ENCODE results near the gene RHD. TPM values are rescaled to one million over a fixed set of nuclear protein-coding genes. Genes with fewer than 3 reads are reported as not detected.
"Not testable (repeated sequence)": the region's sequence is repeated elsewhere in the genome, so short reads cannot be mapped to it uniquely, and the experiment has no call there.

Gene RHD
- total RNA-seq, 1 donor from 2014 or later, result 0.16 TPM

DNA sequence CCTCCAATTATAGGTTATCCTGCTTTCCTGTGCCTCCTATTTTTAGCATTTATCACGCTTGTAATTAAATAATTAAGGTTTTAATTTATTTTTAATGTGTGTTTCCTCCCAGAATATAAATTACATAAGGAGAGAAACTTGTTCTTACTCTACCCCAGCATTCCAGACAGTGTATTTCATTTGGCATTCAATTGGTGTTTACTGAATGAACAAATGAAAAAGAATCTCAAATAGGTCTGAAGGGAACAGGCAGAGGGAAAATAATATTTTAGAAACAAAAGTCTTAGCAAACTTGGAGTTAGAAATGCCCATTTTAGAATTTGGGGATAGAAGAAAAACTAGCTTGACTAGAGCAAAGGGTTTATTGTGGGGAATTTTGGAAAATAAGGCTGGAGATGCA is 15.1 kb upstream of the RHD start:
- DNase-seq, result no peak

DNA sequence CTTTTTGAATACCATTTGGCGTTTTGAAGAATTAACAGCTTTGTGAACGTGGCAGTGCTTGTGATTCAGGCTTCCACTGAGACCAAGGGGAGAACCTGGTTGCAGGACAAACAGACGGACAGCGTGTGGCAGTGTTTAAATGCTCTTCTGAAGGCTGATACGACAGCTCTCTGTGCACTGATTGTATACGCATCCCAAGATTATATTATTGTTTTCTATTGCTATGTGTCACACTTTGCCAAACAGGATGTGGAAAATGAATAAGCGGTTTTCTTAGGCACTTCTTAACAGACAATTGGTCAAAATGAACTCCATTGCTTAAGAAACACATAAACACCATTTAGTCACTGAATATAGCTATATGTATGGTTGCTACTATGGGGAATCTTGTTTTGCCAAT is 12.5 kb upstream of the RHD start:
- not testable (repeated sequence) for DNase-seq

DNA sequence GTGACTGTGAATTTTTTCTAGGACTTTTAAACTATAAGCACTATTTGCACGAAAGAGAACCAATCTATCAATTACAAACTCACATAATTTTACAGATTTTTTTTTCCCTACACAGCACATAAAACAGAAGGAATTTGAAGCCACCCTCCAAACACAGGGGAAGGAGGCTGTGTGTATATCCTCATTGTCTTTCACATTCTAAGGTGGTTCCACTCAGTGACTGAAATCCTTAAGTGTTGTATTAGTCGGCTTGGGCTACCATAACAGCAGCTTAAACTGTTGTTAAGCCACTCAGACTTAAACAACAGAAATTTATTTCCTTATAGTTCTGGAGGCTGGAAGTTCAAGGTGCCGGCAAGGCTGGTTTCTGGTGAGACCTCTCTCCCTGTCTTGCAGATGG is 12.0 kb upstream of the RHD start:
- DNase-seq, result not testable (repeated sequence)

DNA sequence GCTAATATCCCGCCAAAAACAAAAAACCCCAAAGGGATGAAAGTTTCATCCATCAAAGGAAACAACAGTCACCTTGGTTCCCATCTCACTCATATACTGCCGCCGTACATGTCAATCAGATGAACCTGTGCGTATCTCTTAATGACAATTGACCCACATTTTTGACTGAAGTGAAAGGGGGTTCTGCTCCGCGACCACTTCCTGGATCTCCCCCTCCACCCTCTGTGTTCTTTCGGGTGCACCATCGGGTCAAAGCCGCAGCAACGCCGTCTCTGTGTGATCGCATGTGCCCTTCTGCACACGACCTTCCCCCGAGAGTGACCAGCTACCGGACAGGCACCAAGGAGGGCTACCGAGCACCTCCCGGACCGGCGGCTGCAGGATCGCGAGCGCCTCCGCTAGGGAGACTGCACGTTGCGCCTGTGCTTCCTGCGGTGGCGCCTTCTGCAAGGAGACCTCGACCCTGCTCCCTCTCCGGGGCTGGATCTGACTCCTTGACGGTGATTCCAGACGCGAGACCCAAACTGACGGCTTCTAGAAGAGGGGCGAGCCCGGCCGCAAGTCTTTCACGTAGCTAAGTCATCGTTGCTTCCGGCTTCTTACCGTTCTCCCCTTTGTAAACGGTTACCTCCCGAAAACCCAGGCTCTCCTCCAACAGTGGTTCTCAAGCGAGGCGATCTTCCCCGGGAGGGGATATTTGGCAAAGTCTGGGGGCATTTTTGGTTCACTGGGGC is 5.6 kb upstream of the RHD start:
- DNase-seq, result not testable (repeated sequence)

DNA sequence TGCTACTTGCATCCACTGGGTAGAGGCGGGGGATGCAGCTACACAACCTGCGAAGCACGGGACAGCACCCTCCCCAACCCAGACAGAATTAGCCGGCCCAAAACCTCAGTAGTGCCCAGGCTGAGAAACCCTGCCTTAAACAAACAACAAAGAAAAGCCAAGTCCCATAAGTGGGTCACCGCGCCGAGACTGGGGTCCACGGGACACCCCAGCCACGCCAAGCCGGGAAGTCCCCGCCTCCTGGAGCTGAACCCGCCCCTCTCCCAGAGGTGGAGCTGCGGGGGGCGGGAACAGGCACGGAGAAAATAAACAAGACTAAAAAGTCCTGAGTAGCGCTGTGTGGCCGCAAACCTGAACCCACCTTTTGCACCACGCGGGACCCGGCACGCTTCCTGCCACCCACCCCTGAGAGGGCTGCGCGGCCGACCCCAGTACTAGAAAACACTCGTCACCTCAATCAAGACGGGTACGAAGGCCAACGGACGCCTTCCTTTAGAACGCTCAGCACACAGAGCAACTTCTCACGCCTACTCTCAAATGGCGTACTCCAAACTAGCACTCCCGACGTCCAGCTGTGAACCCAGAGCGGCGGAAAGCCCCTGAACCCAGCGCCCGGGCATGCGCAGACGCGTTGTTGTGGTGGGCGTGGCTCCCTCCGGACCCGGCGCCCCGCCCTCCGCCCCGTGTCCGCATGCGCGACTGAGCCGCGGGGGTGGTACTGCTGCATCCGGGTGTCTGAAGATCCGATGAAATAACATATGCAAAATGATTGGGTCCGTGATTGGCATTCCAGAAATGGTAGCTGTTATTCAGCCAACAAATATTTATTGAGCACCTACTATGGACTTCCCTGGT is 4.8 kb upstream of the RHD start:
- peak; percentile 71 for DNase-seq

DNA sequence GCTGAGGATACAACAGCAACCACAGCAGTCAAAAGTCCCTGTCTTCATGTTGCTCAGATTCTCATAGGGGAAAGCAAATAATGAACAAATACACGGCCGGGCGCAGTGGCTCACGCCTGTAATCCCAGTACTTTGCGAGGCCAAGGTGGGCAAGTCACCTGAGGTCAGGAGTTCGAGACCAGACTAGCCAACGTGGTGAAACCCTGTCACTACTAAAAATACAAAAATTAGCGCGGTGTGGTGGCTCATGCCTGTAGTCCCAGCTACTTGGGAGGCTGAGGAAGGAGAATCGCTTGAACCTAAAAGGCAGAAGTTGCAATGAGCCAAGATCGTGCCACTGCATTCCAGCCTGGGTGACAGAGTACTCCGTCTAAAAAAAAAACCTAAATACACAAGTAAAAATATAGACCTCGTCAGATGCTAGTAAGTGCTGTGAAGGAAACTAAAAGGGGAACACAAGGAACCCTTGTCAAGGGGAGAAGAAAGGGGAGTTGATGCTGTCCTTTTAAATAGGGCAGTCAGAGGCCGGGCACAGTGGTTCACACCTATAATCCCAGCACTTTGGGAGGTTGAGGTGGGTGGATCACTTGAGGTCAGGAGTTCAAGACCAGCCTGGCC is 4.1 kb upstream of the RHD start:
- not testable (repeated sequence) for DNase-seq

DNA sequence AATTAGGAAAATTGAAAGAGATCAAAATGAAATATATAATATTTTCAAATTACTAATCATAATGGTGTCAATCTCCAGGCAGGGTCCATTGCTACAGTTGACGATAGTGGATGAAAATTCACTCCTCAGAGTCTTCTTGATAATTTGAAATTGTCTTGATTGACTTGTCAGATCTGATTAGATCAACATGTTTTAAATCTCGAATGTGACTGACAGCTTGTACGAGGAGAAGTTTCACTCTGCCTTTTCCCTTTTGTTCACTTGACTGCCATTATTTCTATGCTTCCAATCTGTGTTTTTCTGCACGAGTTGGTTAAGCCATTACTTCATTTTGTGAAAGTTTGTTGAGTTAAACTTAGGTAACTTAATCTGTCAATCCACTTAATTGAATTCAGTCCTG is 3.3 kb downstream of the RHD start:
- not testable (repeated sequence) for DNase-seq

DNA sequence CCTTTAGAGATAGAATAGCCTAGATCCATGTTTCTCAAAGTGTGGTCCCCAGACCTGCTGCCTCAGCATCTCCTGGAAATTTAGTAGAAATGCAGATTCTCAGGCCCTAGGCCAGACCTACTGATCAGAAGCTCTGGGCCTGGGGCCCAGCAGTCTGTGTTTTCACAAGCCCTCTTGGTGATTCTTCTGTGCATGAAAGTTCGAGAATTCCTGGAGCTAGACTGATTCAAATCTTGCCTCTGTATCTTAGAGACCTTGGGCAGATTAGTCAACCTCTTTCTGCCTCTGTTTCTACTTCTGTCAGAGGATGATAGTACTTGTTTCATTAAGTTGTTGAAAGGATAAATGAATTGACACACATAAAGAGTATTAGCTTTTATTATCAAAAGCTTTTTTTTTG is 5.0 kb downstream of the RHD start:
- not testable (repeated sequence) for DNase-seq

DNA sequence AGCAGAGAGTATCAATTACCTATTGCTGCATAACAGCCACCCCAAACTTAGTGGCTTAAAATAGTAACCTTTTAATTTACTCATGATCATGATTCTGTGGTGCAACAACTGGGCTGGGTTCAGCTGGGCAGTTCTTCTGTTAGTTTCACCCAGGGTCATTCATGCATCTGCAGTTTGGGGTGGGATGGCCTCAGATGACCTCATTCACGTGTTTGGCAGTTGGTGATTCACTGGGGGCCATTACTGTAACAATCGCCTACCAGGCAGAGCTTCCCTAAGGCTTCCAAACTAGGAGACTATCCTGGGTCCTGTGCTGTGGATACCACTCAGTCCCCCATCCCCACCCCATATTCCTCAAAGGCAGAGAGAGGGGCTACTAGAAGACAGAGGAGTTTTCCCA is 6.0 kb downstream of the RHD start:
- not testable (repeated sequence) for DNase-seq

DNA sequence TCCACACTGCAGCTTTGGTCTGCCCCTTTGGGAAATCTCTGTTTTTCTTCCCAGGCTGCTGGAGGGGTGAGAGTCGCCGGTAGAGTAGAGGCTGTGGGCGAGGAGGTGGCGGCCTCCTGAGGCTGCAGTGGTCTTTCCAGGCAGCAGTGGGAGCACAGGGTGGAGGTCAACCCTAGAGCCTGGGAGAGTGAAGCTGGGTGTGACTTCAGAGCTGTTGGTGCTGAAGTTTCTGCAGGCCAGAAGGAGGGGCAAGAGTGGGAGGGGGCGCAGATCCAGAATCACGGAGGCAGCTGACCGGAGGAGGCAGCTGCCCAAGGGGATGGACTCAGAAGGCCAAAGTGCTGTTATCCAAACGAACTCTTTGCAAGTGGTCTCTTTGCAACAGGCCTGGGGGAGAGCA is 6.5 kb downstream of the RHD start:
- not testable (repeated sequence) for DNase-seq

DNA sequence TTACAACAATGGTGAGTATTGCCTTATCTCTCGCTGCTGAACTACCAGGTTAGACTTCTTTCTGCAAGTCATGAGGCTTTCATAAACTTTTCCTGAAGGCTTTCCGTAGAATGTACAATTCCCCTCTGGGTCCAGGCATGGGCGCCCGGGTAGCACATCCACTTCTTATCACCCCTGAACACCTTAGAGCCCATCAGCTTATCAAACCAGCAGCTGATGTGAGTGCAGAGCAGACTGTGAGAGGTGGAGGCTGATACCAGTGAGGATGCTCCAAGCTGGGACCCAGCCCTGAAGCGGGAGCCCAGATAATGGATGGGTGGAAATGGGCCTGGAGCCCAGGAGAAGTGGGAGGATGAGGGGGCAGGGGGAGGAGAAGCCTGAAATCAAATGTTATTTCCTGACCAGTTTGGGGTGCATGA is 7.4 kb downstream of the RHD start:
- not testable (repeated sequence) for DNase-seq

DNA sequence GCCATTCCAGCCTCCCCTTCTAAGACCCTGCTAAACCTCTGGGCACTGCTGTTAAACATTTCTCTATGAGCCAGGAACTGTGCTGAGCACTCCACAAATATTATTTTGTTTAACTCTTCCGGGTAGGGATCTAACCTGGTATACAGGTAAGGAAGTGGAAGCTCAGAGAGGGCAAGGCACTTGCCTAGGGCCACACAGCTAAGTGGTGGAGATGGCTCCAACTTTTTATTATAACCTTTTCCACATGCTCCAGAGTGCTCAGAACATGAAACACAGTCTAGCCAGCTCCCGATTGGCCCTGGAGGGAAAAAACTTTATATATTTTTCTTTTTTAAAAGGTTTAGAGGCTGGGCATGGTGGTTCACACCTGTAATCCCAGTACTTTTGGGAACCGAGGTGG is 13.6 kb downstream of the RHD start:
- DNase-seq, result not testable (repeated sequence)

DNA sequence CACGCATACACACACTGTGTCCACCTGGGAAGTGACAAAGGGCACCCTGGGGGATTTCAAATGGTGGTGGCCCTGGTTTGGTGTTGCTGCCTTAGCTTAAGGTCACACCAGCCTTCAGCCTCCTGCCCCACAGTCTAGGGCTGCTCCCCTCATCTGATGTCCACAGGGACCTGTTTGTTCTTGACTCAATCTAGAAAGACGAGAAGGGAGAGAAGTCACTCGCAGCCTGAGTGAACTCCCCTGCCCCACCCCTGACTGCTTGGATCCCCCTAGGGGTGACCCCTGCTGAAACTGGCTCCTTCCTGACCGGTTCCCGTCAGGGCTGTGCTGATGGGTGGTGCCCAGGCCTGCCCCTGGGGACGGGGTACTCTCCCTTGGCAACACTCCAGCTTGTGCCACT is 14.9 kb downstream of the RHD start:
- not testable (repeated sequence) for DNase-seq

DNA sequence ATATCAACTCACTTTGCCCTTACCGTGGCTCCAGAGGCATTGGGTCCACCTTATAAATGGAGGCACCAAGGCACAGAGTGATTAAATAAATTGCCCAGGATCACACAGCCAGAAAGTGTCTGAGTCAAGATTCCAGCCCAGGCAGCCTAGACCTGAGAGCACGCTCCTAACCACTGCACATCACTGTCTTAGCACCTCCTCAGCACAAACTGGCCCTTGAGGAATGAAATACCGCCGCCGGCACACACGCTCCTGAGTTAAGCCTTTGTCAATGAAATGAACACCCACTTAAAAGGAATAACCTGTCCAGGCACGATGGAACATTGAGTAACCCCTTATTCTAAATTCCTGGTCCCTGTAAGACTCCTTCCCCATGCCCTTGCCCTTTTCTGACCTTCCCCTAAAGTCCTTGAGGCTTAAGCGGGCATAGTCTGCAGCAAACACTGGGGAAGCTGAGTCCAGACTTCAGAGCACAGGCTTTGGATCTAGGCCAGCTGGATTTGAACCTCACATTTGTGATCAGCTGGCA is 16.3 kb downstream of the RHD start:
- not testable (repeated sequence) for DNase-seq

DNA sequence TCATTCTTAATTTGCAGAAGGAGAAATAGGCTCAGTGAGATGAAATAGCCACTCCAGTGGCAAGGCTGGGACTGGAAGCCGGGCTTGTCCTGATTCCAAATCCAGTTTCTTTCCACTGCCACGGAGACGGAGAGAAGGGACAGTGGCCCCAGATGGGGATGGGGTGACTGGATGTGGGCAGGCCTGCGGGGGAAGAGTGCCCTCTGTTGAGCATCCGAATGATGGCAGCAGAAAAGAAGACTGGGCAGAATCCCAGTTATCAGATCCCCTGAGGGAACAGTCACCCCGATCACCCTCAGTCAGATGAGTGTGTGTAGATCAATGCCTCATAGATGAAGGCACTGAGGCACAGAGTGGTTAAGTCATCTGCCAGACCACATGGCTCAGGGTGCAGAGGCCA is 17.7 kb downstream of the RHD start:
- DNase-seq, result not testable (repeated sequence)

DNA sequence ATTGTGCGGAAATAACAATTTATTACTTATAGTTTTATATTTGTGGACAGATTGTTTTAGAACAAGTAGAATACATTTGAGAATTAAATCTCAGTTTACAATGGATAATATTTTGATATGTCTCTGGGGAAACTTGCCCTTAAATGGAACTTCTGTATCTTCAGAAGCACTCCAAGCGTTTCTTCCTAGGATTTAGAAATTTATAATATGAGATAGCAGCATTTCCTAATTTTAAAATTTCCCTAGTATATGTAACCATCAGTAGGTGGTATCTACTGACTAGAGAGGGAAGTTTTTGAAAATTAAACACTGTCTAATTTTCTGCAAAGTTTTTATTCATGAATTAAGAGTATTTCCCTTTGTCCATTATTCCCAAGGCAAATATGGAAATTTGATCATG is 21.1 kb downstream of the RHD start:
- not testable (repeated sequence) for DNase-seq

DNA sequence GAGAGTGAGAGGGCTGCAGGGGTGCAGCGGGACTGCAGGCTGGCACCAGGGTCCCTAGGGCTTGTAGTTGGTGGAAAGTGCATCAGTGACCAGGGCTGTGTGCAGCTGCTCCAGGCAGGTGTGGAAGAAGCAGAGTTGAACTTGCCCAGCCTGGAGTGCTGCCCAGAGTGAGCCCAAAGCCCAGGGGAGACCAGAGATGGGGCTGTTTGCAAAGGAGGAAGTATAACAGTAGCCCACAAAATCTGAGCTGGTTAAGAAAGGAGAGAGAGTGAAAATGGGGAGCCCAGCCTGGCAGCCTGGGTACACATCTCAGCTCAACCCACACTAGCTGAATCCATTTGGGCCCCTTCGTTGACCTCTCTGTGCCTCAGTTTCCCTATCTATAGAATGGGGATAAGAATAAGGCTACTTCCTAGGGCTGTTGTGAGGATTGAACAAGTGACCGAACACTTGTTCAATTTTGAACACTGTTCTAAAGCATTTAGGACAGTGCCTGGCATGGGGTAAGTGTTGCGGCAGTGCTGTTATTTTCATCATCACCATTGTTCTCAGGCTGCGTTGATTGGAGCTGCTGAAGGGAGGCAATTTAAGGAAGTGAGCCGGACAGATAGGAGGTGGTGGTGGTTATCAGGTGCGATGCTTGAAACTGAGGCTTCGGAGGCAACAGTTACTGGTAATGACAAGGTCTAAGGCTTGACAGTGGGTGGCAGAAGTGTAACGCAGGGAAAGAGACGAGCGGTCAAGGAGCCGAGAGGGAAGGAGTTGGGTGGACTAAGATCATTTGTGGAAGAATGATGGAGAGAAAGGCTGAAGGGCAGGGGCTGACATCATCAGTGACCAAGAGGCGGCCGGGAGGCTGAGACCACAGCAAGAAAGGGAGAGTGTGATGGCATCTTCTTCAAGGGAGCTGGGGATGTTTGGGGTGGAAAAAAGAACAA is 22.8 kb downstream of the RHD start:
- not testable (repeated sequence) for DNase-seq

DNA sequence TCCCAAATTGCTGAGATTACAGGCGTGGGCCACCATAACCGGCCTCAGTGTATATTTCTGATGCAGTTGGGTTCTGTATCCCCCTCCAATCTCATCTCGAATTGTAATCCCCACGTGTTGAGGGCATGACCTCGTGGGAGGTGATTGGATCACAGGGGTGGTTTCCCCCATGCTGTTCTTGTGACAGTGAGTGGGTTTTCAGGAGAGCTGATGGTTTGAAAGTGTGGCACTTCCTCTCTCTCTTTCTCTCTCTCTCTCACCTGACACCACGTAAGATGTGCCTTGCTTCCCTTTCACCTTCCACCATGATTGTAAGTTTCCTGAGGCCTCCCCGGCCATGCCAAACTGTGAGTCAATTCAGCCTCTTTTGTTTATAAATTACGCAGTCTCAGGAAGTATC is 24.2 kb downstream of the RHD start:
- DNase-seq, result not testable (repeated sequence)

DNA sequence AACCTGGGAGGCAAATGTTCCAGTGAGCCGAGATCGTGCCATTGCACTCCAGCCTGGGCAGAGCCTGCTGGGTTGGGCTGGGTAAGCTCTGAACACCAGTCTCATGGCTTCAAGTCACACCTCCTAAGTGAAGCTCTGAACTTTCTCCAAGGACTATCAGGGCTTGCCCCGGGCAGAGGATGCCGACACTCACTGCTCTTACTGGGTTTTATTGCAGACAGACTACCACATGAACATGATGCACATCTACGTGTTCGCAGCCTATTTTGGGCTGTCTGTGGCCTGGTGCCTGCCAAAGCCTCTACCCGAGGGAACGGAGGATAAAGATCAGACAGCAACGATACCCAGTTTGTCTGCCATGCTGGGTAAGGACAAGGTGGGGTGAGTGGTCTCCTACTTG is 28.4 kb downstream of the RHD start:
- not testable (repeated sequence) for DNase-seq

DNA sequence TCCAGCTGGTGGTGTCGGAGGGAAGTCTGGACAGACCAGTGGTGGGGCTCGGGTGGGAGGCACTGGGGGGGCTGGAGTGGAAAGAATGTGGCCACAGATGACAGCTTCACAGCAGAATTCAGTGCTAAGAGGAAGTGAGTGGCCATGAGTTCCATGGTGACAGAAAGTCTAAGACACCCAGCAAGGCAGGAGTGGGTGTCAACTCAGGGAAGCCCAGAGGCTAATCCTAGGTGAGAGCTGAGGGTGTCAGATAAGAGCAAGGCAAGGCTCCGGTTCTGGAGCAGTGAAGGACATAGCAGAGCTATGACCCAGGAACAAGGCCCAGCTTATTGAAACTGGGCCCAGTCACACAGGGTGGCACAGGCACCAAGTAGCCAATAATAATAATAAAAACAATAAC is 30.0 kb downstream of the RHD start:
- not testable (repeated sequence) for DNase-seq

DNA sequence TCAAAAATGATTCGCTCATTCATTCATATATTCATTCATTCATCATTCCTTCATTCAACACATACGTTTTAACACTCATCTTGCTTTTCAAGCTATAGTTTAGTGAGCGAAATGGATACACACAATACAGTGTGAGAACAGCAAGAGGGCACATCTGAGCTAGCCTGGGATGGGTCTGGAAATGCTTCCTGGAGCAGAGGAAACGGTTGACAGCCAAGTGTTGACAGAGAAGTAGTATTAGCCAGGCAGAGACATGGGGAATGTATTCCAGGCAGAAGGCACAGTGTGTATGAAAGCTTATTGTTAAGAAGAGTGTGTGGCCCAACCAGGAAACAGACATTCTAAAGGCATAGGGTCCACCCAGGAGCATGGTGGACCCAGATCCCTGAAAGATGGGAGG is 32.6 kb downstream of the RHD start:
- DNase-seq, result not testable (repeated sequence)

DNA sequence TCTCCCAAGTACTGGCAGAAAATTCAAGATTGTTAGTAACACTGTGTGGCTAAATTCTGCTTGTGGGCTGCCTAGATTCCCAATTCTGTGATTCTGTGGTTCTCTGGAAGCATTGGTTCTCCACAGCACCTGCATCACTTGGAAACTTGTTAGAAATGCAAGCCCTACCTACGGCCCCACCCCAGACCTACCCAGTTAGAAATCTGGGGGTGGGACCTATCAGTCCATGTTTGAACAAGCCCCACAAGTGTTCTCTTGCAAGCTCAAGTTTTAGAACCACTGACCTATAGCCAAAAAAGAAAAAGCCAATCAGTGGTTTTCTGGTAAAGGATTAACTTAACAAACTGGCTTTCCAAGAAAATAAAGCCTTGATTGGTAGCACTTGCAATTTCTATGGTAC is 35.9 kb downstream of the RHD start:
- DNase-seq, result not testable (repeated sequence)

Data from occipital lobe (tissue), 2 donors.